ENCODE results near the gene AUTS2. TPM values are rescaled to one million over a fixed set of nuclear protein-coding genes. Genes with fewer than 3 reads are reported as not detected.

AUTS2 gene
- polyA plus RNA-seq, 1 donor from 2014 or later: 97.3 TPM

DNA sequence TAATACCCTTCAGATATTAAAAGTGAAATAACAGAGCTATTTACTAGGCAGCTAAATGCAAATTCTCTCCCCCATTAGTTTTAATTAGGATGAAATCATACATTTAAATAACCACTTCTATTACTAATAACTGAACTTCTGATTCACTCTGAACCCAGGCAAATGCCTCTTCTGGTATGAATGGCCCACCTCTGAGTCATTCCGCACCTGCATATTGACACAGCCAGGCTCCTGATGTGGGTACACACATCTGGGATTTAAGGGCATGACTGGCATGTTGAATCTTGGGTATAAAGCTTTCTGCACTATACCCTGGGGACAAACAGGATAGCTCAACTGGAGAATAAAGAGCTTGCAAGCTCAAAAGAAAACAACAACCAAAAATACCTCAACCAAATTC is 140.9 kb downstream of the AUTS2 start:
- H3K27me3 ChIP-seq (ENCODE audit: insufficient read depth, low read depth, low read length): no peaks in the 10 kb centered on the region
- peak overlapping the region; percentile 77 for H3K4me2 ChIP-seq (ENCODE audit: low read length)
- peaks cover 57% of the 10 kb centered on the region for H3K79me2 ChIP-seq (replicated peaks; ENCODE audit: insufficient read depth, low read length)
- H3K27ac ChIP-seq (ENCODE audit: low read length): peak overlapping the region; percentile 88
- H3K9me3 ChIP-seq (ENCODE audit: low read length): no peaks in the 10 kb centered on the region
- H4K20me1 ChIP-seq (ENCODE audit: insufficient read depth): no peaks in the 10 kb centered on the region
- peak overlapping the region; percentile 52 for H3K4me3 ChIP-seq (ENCODE audit: low read length)
- TF ChIP-seq MXI1 (conservative IDR thresholded peaks at IDR 0.05; ENCODE audit: poor library complexity, severe bottlenecking) (no peak), EZH2 (IDR thresholded peaks at IDR 0.05; ENCODE audit: borderline replicate concordance, insufficient read depth, low read length, poor library complexity, severe bottlenecking) (no peak), TAF1 (IDR thresholded peaks at IDR 0.05; ENCODE audit: low read depth) (no peak), RAD21 (conservative IDR thresholded peaks at IDR 0.05) (no peak), POLR2AphosphoS5 (IDR thresholded peaks at IDR 0.05) (no peak), EP300 (conservative IDR thresholded peaks at IDR 0.05; ENCODE audit: poor library complexity, severe bottlenecking) (no peak), SMC3 (conservative IDR thresholded peaks at IDR 0.05; ENCODE audit: poor library complexity) (no peak)
- TF ChIP-seq, protein P1, sequence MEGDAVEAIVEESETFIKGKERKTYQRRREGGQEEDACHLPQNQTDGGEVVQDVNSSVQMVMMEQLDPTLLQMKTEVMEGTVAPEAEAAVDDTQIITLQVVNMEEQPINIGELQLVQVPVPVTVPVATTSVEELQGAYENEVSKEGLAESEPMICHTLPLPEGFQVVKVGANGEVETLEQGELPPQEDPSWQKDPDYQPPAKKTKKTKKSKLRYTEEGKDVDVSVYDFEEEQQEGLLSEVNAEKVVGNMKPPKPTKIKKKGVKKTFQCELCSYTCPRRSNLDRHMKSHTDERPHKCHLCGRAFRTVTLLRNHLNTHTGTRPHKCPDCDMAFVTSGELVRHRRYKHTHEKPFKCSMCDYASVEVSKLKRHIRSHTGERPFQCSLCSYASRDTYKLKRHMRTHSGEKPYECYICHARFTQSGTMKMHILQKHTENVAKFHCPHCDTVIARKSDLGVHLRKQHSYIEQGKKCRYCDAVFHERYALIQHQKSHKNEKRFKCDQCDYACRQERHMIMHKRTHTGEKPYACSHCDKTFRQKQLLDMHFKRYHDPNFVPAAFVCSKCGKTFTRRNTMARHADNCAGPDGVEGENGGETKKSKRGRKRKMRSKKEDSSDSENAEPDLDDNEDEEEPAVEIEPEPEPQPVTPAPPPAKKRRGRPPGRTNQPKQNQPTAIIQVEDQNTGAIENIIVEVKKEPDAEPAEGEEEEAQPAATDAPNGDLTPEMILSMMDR (IDR thresholded peaks at IDR 0.05; ENCODE audit: poor library complexity, severe bottlenecking): no peak
- TF ChIP-seq, protein P2, sequence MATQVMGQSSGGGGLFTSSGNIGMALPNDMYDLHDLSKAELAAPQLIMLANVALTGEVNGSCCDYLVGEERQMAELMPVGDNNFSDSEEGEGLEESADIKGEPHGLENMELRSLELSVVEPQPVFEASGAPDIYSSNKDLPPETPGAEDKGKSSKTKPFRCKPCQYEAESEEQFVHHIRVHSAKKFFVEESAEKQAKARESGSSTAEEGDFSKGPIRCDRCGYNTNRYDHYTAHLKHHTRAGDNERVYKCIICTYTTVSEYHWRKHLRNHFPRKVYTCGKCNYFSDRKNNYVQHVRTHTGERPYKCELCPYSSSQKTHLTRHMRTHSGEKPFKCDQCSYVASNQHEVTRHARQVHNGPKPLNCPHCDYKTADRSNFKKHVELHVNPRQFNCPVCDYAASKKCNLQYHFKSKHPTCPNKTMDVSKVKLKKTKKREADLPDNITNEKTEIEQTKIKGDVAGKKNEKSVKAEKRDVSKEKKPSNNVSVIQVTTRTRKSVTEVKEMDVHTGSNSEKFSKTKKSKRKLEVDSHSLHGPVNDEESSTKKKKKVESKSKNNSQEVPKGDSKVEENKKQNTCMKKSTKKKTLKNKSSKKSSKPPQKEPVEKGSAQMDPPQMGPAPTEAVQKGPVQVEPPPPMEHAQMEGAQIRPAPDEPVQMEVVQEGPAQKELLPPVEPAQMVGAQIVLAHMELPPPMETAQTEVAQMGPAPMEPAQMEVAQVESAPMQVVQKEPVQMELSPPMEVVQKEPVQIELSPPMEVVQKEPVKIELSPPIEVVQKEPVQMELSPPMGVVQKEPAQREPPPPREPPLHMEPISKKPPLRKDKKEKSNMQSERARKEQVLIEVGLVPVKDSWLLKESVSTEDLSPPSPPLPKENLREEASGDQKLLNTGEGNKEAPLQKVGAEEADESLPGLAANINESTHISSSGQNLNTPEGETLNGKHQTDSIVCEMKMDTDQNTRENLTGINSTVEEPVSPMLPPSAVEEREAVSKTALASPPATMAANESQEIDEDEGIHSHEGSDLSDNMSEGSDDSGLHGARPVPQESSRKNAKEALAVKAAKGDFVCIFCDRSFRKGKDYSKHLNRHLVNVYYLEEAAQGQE (IDR thresholded peaks at IDR 0.05; ENCODE audit: borderline replicate concordance): no peak
- peak overlapping the region; percentile 52 for H3K9ac ChIP-seq (ENCODE audit: low read length)
- no peaks in the 10 kb centered on the region for H3K9me2 ChIP-seq (ENCODE audit: insufficient read depth, low read length)
- peaks cover 5% of the 10 kb centered on the region for H3F3A ChIP-seq (ENCODE audit: insufficient read depth, low read length, poor library complexity, severe bottlenecking)
- no peak overlapping the region for H2AFZ ChIP-seq (ENCODE audit: low read depth, low read length)
- no peaks in the 10 kb centered on the region for H3K36me3 ChIP-seq (ENCODE audit: insufficient read depth, low read length)

DNA sequence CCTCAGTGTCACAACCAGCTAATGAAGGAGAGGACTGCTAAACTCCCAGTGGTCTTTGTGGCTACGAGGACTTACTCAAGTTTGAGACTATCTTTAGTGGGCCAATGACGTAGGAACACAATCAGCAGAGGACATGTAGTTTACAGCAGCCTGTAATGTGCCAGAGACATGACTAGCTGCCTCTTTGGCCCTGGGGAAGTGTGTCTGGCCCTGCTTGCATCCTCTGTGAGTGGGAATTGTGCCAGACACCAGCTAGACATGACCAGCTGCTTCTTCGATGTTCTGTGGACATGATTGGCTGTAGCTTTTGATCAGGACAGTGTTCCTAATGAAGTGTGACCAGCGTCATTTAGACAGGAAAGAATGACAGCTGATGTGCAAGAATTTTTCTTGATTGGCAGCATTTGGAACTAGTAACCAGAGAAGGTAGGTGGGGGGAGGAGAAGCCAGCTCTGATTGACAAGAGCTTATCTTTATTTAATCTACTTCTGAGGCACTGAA is 141.7 kb downstream of the AUTS2 start:
- Histone ChIP-seq H3K4me3 (ENCODE audit: low read length) (peak overlapping the region; percentile 52), H3K9me3 (ENCODE audit: low read length) (no peaks in the 10 kb centered on the region), H3K9me2 (ENCODE audit: insufficient read depth, low read length) (no peaks in the 10 kb centered on the region), H3F3A (ENCODE audit: insufficient read depth, low read length, poor library complexity, severe bottlenecking) (peaks cover 5% of the 10 kb centered on the region), H3K27me3 (ENCODE audit: insufficient read depth, low read depth, low read length) (no peaks in the 10 kb centered on the region), H3K79me2 (replicated peaks; ENCODE audit: insufficient read depth, low read length) (peaks cover 57% of the 10 kb centered on the region), H3K36me3 (ENCODE audit: insufficient read depth, low read length) (no peaks in the 10 kb centered on the region), H4K20me1 (ENCODE audit: insufficient read depth) (no peaks in the 10 kb centered on the region), H3K4me2 (ENCODE audit: low read length) (peak overlapping the region; percentile 32), H3K27ac (ENCODE audit: low read length) (peak overlapping the region; percentile 88), H3K9ac (ENCODE audit: low read length) (no peak overlapping the region), H2AFZ (ENCODE audit: low read depth, low read length) (no peak overlapping the region)
- TF ChIP-seq EP300 (conservative IDR thresholded peaks at IDR 0.05; ENCODE audit: poor library complexity, severe bottlenecking): peak; percentile 39
- no peak for TF ChIP-seq TAF1 (IDR thresholded peaks at IDR 0.05; ENCODE audit: low read depth)
